IPS DF 4.7 (cell line): ENCODE measurements around the gene ISY1.
"Not testable (repeated sequence)": the region's sequence is repeated elsewhere in the genome, so short reads cannot be mapped to it uniquely, and the experiment has no call there.

ENCODE experiments used
- DNase-seq: peaks from one replicate; pipeline ENCODE4 v3.0.0-alpha.2; 2013; ENCODE audit warnings: low spot score; ENCODE audit errors: extremely low read depth

ISY1 gene

DNA sequence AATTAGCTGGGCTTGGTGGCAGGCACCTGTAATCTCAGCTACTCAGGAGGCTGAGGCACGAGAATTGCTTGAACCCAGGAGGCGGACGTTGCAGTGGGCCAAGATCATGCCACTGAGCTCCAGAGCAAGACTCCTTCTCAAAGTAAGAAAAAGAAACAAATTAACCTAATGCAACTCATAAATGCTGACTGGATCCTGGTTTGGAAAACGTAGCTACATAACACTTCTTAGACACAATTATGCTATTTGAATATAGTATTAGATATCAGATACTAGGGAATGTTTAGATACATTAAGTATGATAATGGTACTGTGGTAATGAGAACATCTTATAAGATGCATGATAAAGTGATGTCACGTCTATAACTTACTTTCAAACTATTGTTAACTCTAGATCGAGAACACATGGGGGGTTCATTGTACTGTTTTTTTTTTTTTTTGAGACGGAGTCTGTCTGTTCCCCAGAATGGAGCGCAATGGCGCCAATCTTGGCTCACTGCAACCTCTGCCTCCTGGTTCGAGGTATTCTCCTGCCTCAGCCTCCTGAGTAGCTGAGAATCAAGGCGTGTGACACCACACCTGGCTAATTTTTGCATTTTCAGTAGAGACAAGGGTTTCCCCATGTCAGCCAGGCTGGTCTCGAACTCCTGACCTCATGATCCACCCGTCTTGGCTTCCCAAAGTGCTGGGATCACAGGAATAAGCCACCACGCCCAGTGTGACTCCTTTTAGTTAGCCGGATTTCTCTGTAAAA, 5.9 kb upstream of the ISY1 start:
- DNase-seq = no peak

DNA sequence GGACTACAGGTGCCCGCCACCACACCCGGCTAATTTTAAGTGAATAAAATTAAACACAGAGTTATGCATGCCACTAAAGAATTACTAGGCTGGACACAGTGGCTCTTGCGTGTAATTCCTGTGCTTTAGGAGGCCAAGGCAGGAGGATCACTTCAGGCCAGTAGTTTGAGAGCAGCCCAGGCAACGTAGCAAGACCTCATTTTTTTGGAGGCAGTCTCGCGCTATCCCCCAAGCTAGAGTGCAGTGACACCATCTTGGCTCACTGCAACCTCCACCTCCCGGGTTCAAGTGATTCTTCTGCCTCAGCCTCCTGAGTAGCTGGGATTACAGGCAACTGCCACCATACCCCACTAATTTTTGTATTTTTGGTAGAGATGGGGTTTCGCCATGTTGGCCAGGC, 4.7 kb upstream of the ISY1 start:
- not testable (repeated sequence) for DNase-seq

DNA sequence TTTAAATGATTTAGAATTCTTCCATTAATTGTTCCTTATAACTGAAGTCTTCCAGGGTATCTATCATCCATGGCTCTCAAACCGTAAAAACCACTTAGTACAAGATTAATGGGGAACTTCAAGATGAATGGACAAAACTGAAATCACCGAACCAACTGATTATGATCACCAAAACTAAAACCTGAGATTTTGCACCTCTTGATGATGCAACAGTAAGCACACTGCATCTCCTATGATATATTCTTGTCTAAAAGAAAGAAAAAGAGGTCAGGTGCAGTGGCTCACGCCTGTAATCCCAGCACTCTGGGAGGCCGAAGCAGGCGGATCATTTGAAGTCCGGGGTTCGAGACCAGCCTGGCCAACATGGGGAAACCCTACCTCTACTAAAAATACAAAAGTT, 3.6 kb upstream of the ISY1 start:
- no peak for DNase-seq

DNA sequence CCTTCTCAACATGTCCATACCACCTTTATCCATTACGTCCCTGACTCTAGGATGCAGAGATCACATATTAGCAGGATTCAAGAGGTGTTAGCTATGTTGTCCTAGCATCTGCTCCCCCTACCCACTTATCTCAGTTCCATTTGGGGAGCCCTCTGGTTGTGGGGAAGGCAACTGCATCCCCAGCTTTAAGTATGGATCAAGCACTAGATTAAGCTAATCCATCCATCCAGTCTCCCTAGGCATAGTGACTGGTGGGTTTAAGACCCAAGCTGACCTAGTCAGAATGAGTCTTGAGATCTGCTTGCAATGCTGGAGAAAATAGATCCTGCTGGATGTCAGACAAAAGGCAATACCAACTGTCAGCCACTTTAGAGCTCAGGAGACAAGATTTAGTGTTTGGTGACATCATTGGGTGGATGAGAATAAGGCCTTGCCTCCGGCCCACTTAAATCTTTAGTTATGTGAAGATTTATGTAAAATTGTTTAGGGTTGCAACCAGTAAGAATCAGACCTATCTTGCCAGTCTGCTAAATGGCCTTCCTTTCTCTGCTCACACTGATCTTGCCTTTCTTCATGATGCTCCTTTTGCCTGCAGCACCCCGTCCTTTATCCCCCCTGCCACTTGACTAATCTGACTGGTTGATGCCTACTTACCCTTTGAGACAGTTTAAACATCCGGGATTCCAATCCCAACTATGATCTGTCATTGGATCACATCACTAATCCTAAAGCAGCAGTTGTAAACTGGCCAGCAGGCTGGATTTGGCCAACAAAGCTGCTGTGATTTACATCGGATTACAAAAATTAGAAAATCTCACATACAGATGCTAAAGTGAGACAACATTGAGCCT, 2.1 kb upstream of the ISY1 start:
- no peak for DNase-seq

DNA sequence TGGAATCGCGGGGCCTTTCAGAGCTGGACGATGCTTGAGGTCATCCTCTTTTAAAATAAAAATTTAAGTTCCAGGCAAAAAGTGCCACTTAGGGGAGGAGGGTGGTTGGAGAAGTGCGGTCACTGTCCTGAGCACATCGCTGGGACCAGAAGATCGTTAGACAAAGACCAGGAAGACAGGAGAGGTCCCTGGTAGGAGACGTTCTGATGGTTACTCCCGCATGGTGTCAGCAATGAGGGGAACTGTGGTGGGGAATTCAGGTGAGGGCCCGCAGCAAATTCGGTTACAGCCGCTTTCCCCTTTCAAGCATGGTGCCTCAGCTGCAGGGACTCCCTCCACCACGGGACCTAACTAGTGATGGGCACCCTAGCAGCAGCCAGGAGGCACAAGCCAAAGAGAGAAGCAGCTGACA, 1.0 kb upstream of the ISY1 start:
- no peak for DNase-seq

DNA sequence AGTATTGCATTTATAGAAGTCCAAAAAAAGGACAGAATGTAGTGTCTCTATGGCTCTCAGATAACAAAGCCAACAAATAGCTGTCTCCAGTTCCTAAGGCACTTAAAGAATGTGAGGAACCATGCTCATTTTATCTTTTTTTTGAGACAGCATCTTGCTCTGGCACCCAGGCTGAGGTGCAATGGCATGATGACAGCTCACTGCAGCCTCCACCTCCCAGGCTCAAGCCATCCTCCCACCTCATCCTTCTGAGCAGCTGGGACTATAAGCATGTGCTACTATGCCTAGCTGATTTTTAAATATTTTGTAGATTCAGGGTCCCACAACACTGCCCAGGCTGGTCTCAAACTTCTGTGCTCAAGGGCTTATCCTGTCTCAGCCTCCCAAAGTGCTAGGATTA, 16.1 kb downstream of the ISY1 start:
- DNase-seq = no peak

DNA sequence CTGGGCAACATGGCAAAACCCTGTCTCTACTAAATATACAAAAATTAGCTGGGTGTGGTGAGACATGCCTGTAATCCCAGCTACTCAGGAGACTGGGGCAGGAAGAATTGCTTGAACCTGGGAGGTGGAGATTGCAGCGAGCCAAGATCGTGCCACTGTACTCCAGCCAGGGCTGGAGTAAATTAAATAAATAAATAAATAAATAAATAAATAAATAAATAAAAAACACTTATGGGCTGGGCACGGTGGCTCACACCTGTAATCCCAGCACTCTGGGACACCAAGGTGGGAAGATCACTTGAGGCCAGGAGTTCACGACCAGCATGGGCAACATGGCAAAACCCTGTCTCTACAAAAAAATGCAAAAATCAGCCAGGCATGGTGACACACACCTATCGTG, 19.9 kb downstream of the ISY1 start:
- DNase-seq = not testable (repeated sequence)

DNA sequence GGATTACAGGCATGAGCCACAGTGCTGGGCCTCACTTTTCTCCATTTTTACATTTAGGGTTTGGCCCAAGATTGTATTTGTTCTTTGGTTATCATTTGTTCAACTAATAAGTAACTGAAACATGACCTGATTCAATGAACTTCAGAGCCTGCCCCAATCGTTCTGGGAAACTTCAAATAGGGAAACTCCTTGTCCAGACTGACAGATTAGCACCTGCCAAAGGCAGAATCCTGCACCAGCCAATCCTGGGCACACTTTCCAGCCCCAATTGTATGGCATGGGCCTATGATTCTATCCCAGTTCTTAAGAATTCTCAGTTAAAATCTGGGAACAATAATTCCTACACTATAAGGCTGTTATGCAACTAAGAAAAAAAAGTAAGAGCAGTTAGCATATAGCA, 21.0 kb downstream of the ISY1 start:
- no peak for DNase-seq

DNA sequence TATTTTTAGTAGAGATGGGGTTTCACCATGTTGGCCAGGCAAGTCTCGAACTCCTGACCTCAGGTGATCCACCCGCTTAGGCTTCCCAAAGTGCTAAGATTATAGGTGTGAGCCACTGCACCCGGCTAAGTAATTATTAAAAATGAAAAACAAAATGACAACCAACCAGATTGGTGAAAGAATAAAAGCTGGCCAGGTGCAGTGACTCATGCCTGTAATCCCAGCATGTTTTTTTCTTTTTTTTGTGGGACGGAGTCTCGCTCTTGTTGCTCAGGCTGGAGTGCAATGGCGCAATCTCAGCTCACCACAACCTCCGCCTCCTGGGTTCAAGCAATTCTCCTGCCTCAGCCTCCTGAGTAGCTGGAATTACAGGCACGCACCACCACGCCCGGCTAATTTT, 24.6 kb downstream of the ISY1 start:
- DNase-seq = not testable (repeated sequence)

DNA sequence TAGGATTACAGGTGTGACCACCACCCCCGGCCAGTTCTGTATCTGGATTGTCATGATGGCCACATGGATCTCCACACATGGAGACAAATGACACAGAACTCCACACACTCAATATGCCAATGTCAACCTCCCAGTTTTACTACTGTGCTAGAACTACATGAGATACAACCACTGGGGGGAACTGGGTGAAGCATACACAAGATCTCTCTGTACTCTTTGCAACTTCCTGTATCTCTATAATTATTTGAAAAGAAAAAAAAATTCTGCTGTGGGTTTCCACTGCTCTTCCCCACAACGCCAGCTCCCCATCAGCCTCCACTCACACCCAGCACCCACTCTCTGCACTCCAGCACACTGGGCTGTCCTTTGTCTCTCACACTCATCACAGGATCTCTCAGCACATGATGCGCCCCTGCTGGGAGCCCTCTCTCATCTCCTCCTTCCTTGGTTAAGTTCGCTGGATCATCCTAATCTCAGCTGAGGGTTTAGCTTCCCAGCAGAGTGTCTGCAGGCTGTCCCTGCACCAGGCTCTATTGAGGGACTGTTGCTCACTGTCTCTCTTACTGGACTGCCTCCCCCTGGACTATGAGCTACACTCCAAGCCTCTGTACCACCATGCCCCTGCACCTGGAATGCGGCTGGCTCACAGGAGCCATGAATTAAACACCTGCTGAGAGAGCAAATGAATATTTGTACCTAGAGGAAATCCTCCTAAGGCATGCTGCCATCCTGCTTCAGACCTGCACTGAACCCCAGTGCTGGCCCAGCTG, 28.6 kb downstream of the ISY1 start:
- DNase-seq = no peak

DNA sequence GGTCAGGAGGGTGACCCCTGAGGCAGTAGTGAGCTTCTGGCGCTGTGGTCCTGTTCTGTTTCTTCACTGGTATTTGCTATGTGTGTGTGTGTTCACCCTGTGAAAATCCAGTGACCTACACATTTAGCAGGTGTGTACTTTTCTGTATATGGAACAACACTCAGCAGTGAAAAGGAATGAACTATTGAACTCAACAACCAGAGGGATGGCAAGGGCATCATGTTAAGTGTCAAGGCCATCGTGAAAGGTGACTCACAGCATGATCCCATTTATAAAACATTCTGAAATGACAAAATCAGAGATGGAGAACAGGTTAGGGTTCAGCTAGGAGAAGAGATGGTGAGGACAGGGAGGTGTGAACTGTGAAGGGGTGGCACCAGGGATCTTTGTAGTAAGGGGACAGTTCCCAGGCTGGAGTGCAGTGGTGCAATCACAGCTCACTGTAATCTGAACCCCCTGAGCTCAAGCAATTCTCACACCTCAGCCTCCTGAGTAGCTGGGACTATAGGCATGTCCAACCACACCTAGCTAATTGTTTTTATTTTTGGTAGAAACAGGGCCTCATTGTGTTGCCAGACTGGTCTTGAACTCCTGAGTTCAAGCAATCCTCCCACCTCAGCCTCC, 29.3 kb downstream of the ISY1 start:
- no peak for DNase-seq

DNA sequence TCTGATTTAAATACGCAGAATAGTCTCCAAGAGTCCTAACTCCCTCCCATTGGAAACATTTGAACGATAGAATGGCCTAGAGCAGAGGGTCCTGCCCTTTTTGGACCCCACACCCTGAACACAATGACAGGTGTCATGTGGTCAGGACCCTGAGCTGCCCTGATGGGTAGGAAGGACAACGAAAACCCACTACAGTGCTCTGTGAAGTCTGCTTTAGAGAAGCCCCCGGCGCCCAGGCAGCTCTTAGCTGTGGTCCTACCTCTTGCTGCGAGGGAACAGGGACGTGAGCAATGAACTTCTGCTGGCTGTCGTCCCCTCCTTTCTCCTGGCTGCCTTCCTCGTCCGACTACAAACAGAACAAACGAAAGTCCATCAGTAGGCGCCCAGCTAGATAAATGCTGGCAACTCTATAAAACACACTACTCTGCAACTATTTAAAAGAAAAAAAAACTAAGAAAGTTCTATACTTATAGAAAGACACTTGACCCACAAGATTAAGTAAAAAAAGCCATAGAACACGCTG, 30.5 kb downstream of the ISY1 start:
- no peak for DNase-seq

DNA sequence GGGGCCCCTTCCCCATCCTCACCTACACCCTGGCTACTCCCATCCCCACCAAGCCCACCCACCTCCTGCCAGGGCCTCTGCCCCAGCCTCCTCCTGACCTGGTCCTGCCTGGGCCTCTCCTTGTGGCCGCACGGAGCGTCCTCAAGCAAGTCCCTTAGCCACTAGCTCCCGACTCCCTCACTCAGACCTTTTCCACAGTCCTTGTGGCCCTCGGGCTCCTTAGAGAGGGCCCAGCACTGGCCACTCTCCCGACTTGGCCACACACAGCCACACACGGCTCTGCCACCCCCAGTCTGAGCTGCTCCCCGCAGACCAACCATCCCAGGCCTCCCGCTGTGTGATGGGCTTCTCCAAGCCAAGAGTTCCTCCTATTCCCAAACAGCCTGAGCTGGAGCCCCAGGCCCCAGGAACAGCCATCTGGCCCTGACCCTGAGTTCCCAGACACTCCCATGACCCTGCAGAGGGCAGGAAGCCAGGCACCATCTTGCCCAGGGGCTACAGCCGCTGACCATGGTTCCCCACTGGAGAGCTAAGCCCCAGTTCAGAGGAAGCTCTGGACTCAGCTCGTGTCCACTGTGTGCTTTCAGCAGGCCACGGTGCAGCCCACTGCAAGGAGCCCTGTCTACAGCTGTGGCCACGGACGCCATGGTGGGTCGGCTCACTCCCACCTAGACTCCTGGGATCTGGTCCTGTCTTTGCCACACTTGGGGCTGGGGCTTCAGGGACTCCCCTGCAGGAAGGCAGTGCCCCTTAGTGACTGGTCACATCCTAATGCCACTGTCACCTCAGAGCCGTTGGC, 32.3 kb downstream of the ISY1 start:
- DNase-seq = no peak

DNA sequence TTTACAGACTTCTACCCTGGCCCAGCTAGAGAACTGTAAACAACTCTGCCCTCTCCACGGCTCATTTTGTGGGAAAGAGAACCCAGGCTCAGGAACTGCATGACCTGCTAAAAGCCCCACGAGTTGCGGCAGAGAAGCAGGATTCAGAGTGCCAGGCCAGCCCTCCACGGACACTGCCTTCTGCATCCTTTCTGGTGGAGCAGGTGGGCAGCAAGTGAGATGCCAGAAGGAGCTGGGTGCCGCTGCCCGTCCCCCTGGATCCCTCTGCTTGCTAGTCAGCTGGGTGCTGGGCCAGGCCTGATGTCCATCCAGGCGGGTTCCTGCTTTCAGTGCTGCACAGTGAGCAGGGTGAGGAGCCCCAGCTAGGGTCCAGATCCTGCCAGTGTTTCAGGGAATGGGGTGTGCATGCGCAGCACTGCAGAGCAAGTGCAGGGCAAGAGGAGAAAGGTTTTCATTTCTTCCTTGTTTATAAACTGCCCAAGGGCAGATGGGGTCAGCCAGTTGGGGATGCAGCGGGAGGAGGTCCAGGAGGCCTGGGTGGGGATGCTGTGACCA, 34.1 kb downstream of the ISY1 start:
- no peak for DNase-seq

DNA sequence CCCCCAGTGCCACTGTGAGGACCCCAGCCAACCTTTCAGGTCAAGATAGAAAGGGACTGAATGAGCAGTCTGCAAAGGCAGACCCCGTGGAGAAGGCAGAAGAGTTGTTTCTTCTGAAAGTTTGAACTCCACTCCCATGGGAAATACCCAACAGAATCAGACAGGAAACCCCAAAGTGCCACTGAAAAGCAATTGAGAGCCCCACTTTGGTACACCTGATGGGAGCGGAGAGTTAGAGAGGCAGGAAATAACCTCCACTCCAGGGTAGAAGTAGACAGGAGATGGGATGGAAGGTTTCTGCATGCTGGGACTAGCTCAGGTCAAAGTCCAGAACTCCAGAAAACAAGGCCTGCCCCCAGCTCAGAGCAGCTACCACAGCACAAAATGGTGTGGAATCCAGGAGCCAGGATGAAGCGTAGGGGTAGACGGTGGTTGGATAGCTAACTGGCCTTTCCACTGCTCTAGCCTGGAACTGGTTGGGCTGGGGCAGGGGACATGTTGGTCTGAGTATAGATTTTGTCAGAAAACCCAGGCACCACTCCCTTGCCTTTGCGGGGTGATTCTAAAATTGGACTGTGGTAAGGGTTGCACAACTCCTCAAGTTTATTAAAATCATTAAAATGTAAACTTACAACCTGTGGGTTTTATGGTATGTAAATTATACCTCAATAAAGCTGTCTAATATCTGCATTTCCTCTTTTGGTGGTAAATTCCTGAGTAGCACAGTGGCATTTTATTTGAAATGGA, 37.4 kb downstream of the ISY1 start:
- DNase-seq = no peak

DNA sequence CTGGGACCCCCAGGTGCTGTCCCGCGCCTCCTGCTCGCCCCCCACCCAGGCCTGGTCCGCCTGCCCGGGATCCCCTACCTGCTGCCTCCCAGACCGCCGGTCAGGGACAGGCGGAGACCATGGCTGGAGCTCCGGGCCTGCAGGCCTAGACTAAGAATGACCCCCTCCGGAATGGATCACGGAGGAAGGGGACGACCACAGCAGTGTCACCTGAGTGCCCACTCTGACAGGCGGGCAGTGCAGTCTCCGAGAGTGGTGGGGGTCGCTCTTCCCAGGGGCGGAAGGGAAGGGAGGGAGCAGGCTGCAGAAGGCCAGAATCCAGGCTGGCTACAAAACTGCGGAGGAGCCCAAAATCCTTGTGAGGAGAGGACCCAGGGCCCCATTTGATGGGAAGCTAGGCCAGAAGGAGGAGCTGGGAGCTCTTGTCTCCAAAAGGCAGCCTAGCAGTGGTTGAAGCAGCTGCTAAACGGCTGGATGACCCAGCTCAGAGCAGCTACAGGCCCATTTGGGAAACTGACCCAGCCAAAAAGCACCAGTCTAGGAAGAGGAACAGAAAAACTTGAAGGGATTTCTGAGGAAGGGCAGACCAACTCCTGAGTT, 38.4 kb downstream of the ISY1 start:
- DNase-seq = no peak

DNA sequence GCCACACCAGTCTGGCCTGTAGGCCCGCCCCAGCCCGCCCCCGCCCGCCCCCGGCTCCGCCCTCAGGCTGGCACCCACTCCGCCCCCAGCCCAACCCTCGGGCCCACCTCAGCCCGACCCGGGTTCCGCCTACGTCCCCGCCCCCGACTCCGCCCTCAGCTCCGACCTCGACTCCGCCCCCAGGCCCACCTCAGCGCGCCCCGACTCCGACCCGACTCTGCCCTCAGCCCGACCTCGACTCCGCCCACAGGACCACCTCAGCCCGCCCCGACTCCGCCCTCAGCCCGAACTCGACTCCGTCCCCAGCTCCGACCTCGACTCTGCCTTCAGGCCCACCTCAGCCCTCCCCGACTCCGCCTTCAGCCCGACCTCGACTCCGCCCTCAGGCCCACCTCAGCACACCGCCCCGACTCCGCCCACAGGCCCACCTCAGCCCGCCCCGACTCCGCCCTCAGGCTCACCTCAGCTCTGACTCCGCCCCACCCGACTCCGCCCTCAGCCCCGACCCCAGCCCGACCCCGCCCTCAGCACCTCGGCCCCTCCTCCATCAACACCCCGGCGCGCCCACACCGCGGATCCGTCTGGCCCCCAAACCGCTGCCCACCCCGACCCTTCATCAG, 39.0 kb downstream of the ISY1 start, which contains the start of gene RAB43:
RAB43 (minus strand) TSS at position 13 of the 620 bp plus-strand sequence. CDS start 315 bp downstream, outside the sequence.
- peak; percentile 80 for DNase-seq

DNA sequence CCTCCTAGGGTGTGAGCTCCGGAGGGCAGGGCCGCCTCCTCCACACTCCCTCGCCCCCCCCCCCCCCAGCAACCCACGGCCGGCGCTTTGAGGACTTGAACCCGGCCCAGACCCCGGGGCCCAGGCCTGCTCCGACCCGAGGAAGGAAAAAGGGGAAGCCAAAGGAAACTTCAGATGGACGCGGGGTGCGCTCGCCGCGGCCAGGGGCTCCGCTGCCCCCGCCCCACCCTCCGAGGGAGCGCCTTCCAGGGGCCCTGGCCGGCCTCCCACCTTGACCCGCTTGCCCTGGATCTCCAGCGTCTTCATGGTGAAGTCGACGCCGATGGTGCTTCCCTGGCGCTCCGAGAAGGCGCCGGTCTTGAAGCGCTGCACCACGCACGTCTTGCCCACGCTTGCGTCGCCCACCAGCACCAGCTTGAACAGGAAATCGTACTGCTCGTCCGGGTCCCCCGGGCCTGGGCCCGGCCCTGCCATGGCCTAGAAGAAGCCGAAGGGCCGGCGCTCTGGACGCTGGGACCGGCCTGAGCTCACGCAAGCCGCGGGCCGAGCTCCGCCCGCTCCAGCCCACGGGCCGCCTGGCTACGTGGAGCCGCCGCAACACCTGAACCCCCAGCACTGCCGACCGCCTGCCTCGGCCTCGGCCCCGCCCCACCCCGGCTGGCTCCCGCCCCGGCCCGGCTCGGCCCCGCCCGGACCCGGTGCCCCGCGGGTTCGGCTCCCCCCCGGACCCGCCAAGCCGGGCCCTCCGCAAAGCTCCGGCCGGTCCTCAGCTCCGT, 39.7 kb downstream of the ISY1 start:
- DNase-seq = no peak
